K562 treated with DMSO at 1 percent for 4 hours (cell line): ENCODE measurements around the gene SPTLC3. TPM values are rescaled to one million over a fixed set of nuclear protein-coding genes. Genes with fewer than 3 reads are reported as not detected.

Experiments used
- total RNA-seq: library from RNA; unstranded; fragments of 300-600 nt; gene quantifications from 2 replicates; pipeline ENCODE4 v1.2.3, GENCODE V29; 2022; ENCODE audit not compliant: insufficient read depth

Gene SPTLC3
- total RNA-seq: not detected in 2 replicates

GRCh38 chr20:13008761-13009681, at the start of gene SPTLC3:
Gene SPTLC3 (plus strand): TSS chr20:13008972. CDS start chr20:13009268, 296 bp downstream.

Other genes starting within 250 kb of the SPTLC3 start
- not detected in 2 replicates for gene ISM1, start 212.3 kb downstream of the SPTLC3 start, total RNA-seq